Keratinocyte (primary cell): ENCODE measurements around the gene SLC31A2. TPM values are rescaled to one million over a fixed set of nuclear protein-coding genes. Genes with fewer than 3 reads are reported as not detected.

Experiments used
- DNase-seq: peaks from one replicate; pipeline ENCODE4 v3.0.0-alpha.2; 2011; ENCODE audit warnings: low read depth, missing footprints, low spot score
- FAIRE-seq: peaks from 2 replicates; lab custom pipeline; 2011; peaks lifted over from hg19 to GRCh38; lab: Jason Lieb, UNC
- H2AFZ ChIP-seq: 2 replicates; pipeline ENCODE4 v1.6.0; 2012; ENCODE audit warnings: low read length, control low read depth, inconsistent platforms; ENCODE audit not compliant: control insufficient read depth
- H3K27ac ChIP-seq: 2 replicates; pipeline ENCODE4 v1.5.1; 2011; ENCODE audit warnings: low read length; ENCODE audit not compliant: control insufficient read depth, insufficient read depth
- H3K27me3 ChIP-seq: 3 replicates; pipeline ENCODE4 v1.6.0; 2011; ENCODE audit warnings: low read length; ENCODE audit not compliant: control insufficient read depth, insufficient read depth; ENCODE audit errors: extremely low read depth
- H3K36me3 ChIP-seq, 2 experiments: 2 replicates in 1 of 2; 3 replicates in 1 of 2; pipeline ENCODE4 v1.5.1; 2011; ENCODE audit warnings: low read length in 2 of 2, mild to moderate bottlenecking in 1 of 2; ENCODE audit not compliant: control insufficient read depth in 2 of 2, insufficient read depth in 2 of 2; ENCODE audit errors: extremely low read depth in 1 of 2
- H3K4me1 ChIP-seq: 3 replicates; pipeline ENCODE4 v1.5.1; 2011; ENCODE audit warnings: low read length; ENCODE audit not compliant: control insufficient read depth, insufficient read depth; ENCODE audit errors: extremely low read depth
- H3K4me2 ChIP-seq: 3 replicates; pipeline ENCODE4 v1.6.0; 2011; ENCODE audit warnings: low read depth, low read length; ENCODE audit not compliant: control insufficient read depth, insufficient read depth; ENCODE audit errors: extremely low read depth
- H3K4me3 ChIP-seq, 3 experiments: fragments of 200-600 bp in 1 of 3; sonication (generic) in 1 of 3; 2 replicates in 2 of 3; 3 replicates in 1 of 3; pipeline ENCODE4 v1.5.1; 2011 to 2016; ENCODE audit warnings: low read length in 3 of 3, mild to moderate bottlenecking in 3 of 3, control low read depth in 2 of 3, inconsistent platforms in 1 of 3, low read depth in 1 of 3, mixed read lengths in 1 of 3, mixed run types in 1 of 3, moderate library complexity in 1 of 3; ENCODE audit not compliant: control insufficient read depth in 2 of 3, insufficient read depth in 2 of 3; ENCODE audit errors: extremely low read depth in 1 of 3
- H3K79me2 ChIP-seq: 2 replicates; pipeline ENCODE4 v1.6.0; 2012; ENCODE audit warnings: low read length; ENCODE audit not compliant: control insufficient read depth, insufficient read depth
- H3K9ac ChIP-seq: 3 replicates; pipeline ENCODE4 v1.6.0; 2011; ENCODE audit warnings: low read length; ENCODE audit not compliant: control insufficient read depth, insufficient read depth; ENCODE audit errors: extremely low read depth
- H3K9me1 ChIP-seq: 3 replicates; pipeline ENCODE4 v1.6.0; 2011; ENCODE audit warnings: low read length; ENCODE audit not compliant: control insufficient read depth, insufficient read depth; ENCODE audit errors: extremely low read depth
- H3K9me3 ChIP-seq: 2 replicates; pipeline ENCODE4 v1.5.1; 2012; ENCODE audit warnings: low read depth, low read length; ENCODE audit not compliant: control insufficient read depth
- H4K20me1 ChIP-seq: 3 replicates; pipeline ENCODE4 v1.6.0; 2011; ENCODE audit warnings: low read length; ENCODE audit not compliant: control insufficient read depth, insufficient read depth; ENCODE audit errors: extremely low read depth
- CTCF ChIP-seq, 3 experiments: IDR thresholded peaks in 1 of 3; conservative IDR thresholded peaks in 1 of 3; optimal IDR thresholded peaks in 1 of 3; 2 replicates in 2 of 3; 3 replicates in 1 of 3; pipeline versions ENCODE3 to v1.5.1; 2011; ENCODE audit warnings: low read length in 3 of 3, mild to moderate bottlenecking in 3 of 3, moderate library complexity in 2 of 3, control low read depth in 1 of 3, inconsistent platforms in 1 of 3; ENCODE audit not compliant: insufficient read depth in 2 of 3; ENCODE audit errors: extremely low read depth in 1 of 3
- EZH2 ChIP-seq: IDR thresholded peaks from one replicate; pipeline ENCODE4 v1.6.1; 2012; ENCODE audit warnings: inconsistent platforms, mild to moderate bottlenecking, low read length, moderate library complexity
- dilution Hi-C: fragments of 300-500 bp; cut with MboI; formaldehyde crosslinking; loops from one replicate; pipeline ENCODE4 v1.7.0; 2020; ENCODE audit warnings: low sequenced_read_pairs; ENCODE audit not compliant: extremely low pct_ligation_motif_present
- polyA plus RNA-seq, 5 experiments: library from polyadenylated mRNA; depleted of rRNA in 3 of 5; stranded (reverse) in 3 of 5; stranded (forward) in 1 of 5; unstranded in 1 of 5; fragments of >200 nt; gene quantifications; 1 replicate in 1 of 5; 2 replicates in 3 of 5; 3 replicates in 1 of 5; pipeline versions ENCODE4 v1.2.1 to v1.2.3, GENCODE V29; 2011 to 2012; ENCODE audit warnings: missing spikeins in 2 of 5, low read depth in 1 of 5, low replicate concordance in 1 of 5

SLC31A2 gene
- polyA plus RNA-seq, 1 donor (not counting 4 experiments of a cell fraction or from before 2014, with no cell fraction given) = 111 TPM

DNA sequence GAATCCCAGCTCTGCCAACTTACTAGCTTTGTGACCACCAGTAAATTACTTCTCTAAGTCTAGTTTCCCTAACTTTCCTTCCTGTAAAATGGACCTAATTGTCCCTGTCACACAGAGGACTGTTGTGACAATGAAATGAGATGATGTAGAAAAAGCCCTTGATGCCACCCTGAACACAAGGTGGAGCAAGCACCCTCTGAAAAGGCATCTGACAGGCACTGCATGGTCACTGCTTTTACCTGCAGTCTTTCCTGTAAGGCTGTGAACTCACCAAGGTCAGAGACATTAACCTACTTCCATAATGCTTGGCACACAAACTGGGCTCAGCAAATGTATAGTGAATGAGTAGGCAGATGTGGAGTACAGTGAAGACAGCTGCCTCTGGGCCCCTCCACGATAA, 6.1 kb downstream of the SLC31A2 start:
- DNase-seq (no peak), FAIRE-seq (no peak)
- Histone ChIP-seq H3K9ac (no peak overlapping the region), H3K4me2 (no peak overlapping the region), H3K27me3 (no peaks in the 10 kb centered on the region), H3K27ac (no peak overlapping the region), H3K4me1 (peaks cover 34% of the 10 kb centered on the region), H4K20me1 (no peaks in the 10 kb centered on the region), H3K36me3 (peaks cover 32 to 39% of the 10 kb centered on the region in 2 experiments), H3K79me2 (peaks cover 63% of the 10 kb centered on the region), H2AFZ (no peak overlapping the region), H3K4me3 (no peak overlapping the region), H3K9me3 (no peaks in the 10 kb centered on the region), H3K9me1 (no peaks in the 10 kb centered on the region)
- TF ChIP-seq EZH2 (no peak), CTCF (optimal IDR thresholded peaks at IDR 0.05 in 1 of 3, IDR thresholded peaks at IDR 0.05 in 1 of 3, conservative IDR thresholded peaks at IDR 0.05 in 1 of 3; ENCODE audit: extremely low read depth in 1 of 3, insufficient read depth in 2 of 3, low read length in 3 of 3) (peak in 1 of 3 experiments; percentile 28)
- dilution Hi-C loops = no loop called here

DNA sequence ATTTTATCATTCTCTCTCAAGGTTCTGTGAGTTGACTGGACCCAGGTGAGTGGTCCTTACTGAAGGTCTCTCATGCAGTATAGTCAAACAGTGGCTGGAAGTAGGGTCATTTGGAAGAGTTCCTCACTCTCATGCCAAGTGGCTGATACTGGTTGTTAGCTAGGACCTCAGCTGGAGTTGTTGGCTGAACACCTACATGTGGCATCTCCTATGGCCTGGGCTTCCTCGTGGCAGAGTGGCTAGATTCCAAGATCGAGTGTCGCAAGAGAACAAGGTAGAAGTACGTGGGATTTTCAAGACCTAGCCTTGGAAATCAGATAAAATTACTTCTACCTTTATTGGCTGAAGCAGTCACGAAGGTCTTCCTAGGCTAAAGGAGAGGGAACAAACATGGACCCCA, 7.6 kb downstream of the SLC31A2 start:
- dilution Hi-C loops = no loop called here
- Histone ChIP-seq H3K9me3 (no peaks in the 10 kb centered on the region), H3K4me3 (no peak overlapping the region), H4K20me1 (no peaks in the 10 kb centered on the region), H3K4me2 (no peak overlapping the region), H3K9me1 (no peaks in the 10 kb centered on the region), H3K27me3 (no peaks in the 10 kb centered on the region), H3K27ac (no peak overlapping the region), H3K36me3 (peaks cover 40 to 52% of the 10 kb centered on the region in 2 experiments), H3K9ac (no peak overlapping the region), H3K4me1 (peaks cover 20% of the 10 kb centered on the region), H2AFZ (no peak overlapping the region), H3K79me2 (peaks cover 58% of the 10 kb centered on the region)
- DNase-seq = no peak
- FAIRE-seq = no peak
- TF ChIP-seq EZH2 = no peak

- TF ChIP-seq EZH2 (no peak), CTCF (optimal IDR thresholded peaks at IDR 0.05 in 1 of 3, IDR thresholded peaks at IDR 0.05 in 1 of 3, conservative IDR thresholded peaks at IDR 0.05 in 1 of 3; ENCODE audit: extremely low read depth in 1 of 3, insufficient read depth in 2 of 3, low read length in 3 of 3) (no peak)
- dilution Hi-C loops = no loop called here
- no peaks in the 10 kb centered on the region for H3K9me1 ChIP-seq
- no peaks in the 10 kb centered on the region for H3K9me3 ChIP-seq
- H3K4me1 ChIP-seq = peaks cover 4% of the 10 kb centered on the region
- H2AFZ ChIP-seq = no peak overlapping the region
- H3K79me2 ChIP-seq = peaks cover 41% of the 10 kb centered on the region
- H4K20me1 ChIP-seq = no peaks in the 10 kb centered on the region
- peaks cover 42 to 62% of the 10 kb centered on the region in 2 experiments for H3K36me3 ChIP-seq
- no peak overlapping the region for H3K4me2 ChIP-seq
- FAIRE-seq (no peak), DNase-seq (no peak)
- H3K4me3 ChIP-seq = no peak overlapping the region
- no peak overlapping the region for H3K27ac ChIP-seq
- no peaks in the 10 kb centered on the region for H3K27me3 ChIP-seq
- no peak overlapping the region for H3K9ac ChIP-seq
These were observed 9.8 kb downstream of the SLC31A2 start for GRCh38 chr9:113160571-113160970.
